ENCODE results near the gene PPP1R13B. TPM values are rescaled to one million over a fixed set of nuclear protein-coding genes. Genes with fewer than 3 reads are reported as not detected.

PPP1R13B gene
- total RNA-seq, 1 experiment from 2014 or later: 17.8 TPM

- no peak overlapping the region for H3K4me2 ChIP-seq (ENCODE audit: low read length)
- no peak overlapping the region for H3K4me3 ChIP-seq (replicated peaks in 1 of 2; ENCODE audit: low read depth in 1 of 2, low read length in 2 of 2)
- no peaks in the 10 kb centered on the region for H4K20me1 ChIP-seq (ENCODE audit: insufficient read depth)
- H2AFZ ChIP-seq (ENCODE audit: low read depth, low read length, poor library complexity, severe bottlenecking): no peak overlapping the region
- ChIA-PET RAD21 (ENCODE audit: low non-redundant PET in 1 of 2, low total read pairs in 2 of 2, uncharacterized antibody in 2 of 2, unreplicated experiment in 2 of 2) (no interaction called here), CTCF (interaction anchor here (1.2 to 5.6 kb wide), 4 partner anchors 10 to 12 kb away, joined by 3 to 30 read pairs (median 4); no protein-coding TSS in a partner anchor), POLR2A (no interaction called here)
- H3K79me2 ChIP-seq (ENCODE audit: insufficient read depth, low read length): no peaks in the 10 kb centered on the region
- TF ChIP-seq MAX (IDR thresholded peaks at IDR 0.05): no peak
- intact Hi-C loops (cut with micrococcal nuclease): no loop called here
- no peaks in the 10 kb centered on the region for H3K36me3 ChIP-seq (ENCODE audit: control insufficient read depth in 1 of 2, insufficient read depth in 2 of 2, low read length in 2 of 2)
- peaks cover 30 to 53% of the 10 kb centered on the region in 2 experiments for H3K4me1 ChIP-seq (ENCODE audit: control insufficient read depth in 1 of 2, insufficient read depth in 2 of 2, low read length in 2 of 2)
- no peaks in the 10 kb centered on the region for H3K9me3 ChIP-seq (ENCODE audit: control insufficient read depth in 1 of 2, insufficient read depth in 1 of 2, low read depth in 1 of 2, low read length in 2 of 2)
- H3K9me2 ChIP-seq (ENCODE audit: insufficient read depth): no peaks in the 10 kb centered on the region
- ATAC-seq (no peak), DNase-seq (ENCODE audit: low read depth, low spot score) (no peak)
- no peak overlapping the region for H3K9ac ChIP-seq (ENCODE audit: low read length)
- H3K27ac ChIP-seq (ENCODE audit: low read depth, low read length): no peak overlapping the region
- no TSS peak for BruUV-seq (replicated peaks)
- H3K27me3 ChIP-seq (ENCODE audit: insufficient read depth, low read length): no peaks in the 10 kb centered on the region
Measured at GRCh38 chr14:103890821-103891666, 43.7 kb upstream of the PPP1R13B start.

- intact Hi-C loops (cut with micrococcal nuclease): no loop called here
- BruUV-seq (replicated peaks): no TSS peak
- peak overlapping the region; percentile 71 for H3K4me2 ChIP-seq (ENCODE audit: low read length)
- no peak overlapping the region for H3K27ac ChIP-seq (ENCODE audit: low read depth, low read length)
- H3K9ac ChIP-seq (ENCODE audit: low read length): peak overlapping the region; percentile 53; the same call in 1 of the 2 replicates
- H3K9me3 ChIP-seq (ENCODE audit: control insufficient read depth in 1 of 2, insufficient read depth in 1 of 2, low read depth in 1 of 2, low read length in 2 of 2): no peaks in the 10 kb centered on the region
- no peaks in the 10 kb centered on the region for H3K9me2 ChIP-seq (ENCODE audit: insufficient read depth)
- ChIA-PET RAD21 (ENCODE audit: low non-redundant PET in 1 of 2, low total read pairs in 2 of 2, uncharacterized antibody in 2 of 2, unreplicated experiment in 2 of 2) (no interaction called here), POLR2A (interaction anchor here (1.9 kb wide), 1 partner anchor 10 kb away, joined by 6 read pairs; no protein-coding TSS in a partner anchor), CTCF (interaction anchor here (1.2 to 5.6 kb wide), 2 partner anchors 11 kb away, joined by 3 to 30 read pairs; no protein-coding TSS in a partner anchor)
- DNase-seq (ENCODE audit: low read depth, low spot score): no peak
- H2AFZ ChIP-seq (ENCODE audit: low read depth, low read length, poor library complexity, severe bottlenecking): peak overlapping the region; percentile 70
- H3K4me3 ChIP-seq (replicated peaks in 1 of 2; ENCODE audit: low read depth in 1 of 2, low read length in 2 of 2): no peak overlapping the region
- ATAC-seq: no peak
- no peaks in the 10 kb centered on the region for H3K36me3 ChIP-seq (ENCODE audit: control insufficient read depth in 1 of 2, insufficient read depth in 2 of 2, low read length in 2 of 2)
- H4K20me1 ChIP-seq (ENCODE audit: insufficient read depth): no peaks in the 10 kb centered on the region
- no peaks in the 10 kb centered on the region for H3K79me2 ChIP-seq (ENCODE audit: insufficient read depth, low read length)
- no peaks in the 10 kb centered on the region for H3K27me3 ChIP-seq (ENCODE audit: insufficient read depth, low read length)
- H3K4me1 ChIP-seq (ENCODE audit: control insufficient read depth in 1 of 2, insufficient read depth in 2 of 2, low read length in 2 of 2): peaks cover 30 to 53% of the 10 kb centered on the region in 2 experiments
- TF ChIP-seq EGR1 (IDR thresholded peaks at IDR 0.05; ENCODE audit: low read depth) (no peak), ZBTB33 (IDR thresholded peaks at IDR 0.05; ENCODE audit: extremely low read depth, insufficient replicate concordance, low read length) (no peak), CTCF (IDR thresholded peaks at IDR 0.05 in 2 of 3, conservative IDR thresholded peaks at IDR 0.05 in 1 of 3; ENCODE audit: borderline replicate concordance in 1 of 3, insufficient read depth in 1 of 3, low read depth in 2 of 3, low read length in 2 of 3) (no peak), MAX (IDR thresholded peaks at IDR 0.05) (no peak), YY1 (IDR thresholded peaks at IDR 0.05; ENCODE audit: extremely low read depth, insufficient replicate concordance, low read depth, low read length) (no peak), JUND (IDR thresholded peaks at IDR 0.05) (no peak), TCF7L2 (IDR thresholded peaks at IDR 0.05; ENCODE audit: borderline replicate concordance, extremely low read depth, insufficient read depth, insufficient read length) (no peak), POLR2A (IDR thresholded peaks at IDR 0.05; ENCODE audit: borderline replicate concordance, extremely low read depth, insufficient read depth, insufficient read length) (no peak), EZH2 (IDR thresholded peaks at IDR 0.05) (no peak), ATF3 (IDR thresholded peaks at IDR 0.05) (no peak), POLR2AphosphoS5 (IDR thresholded peaks at IDR 0.05; ENCODE audit: low read depth, low read length) (no peak)
Measured at GRCh38 chr14:103890052-103890371, 42.6 kb upstream of the PPP1R13B start.
